ENCODE results near the gene STMND1. TPM values are rescaled to one million over a fixed set of nuclear protein-coding genes. Genes with fewer than 3 reads are reported as not detected.
"Not testable (repeated sequence)": the region's sequence is repeated elsewhere in the genome, so short reads cannot be mapped to it uniquely, and the experiment has no call there.

STMND1 gene
- total and polyA plus RNA-seq, 4 donors: not detected

- WGBS, 2 donors: 90 to 93% methylated on average over 6 of the region's 6 CpGs
- Histone ChIP-seq H3K36me3 (ENCODE audit: control insufficient read depth in 1 of 2, insufficient read depth in 2 of 2, low read length in 1 of 2) (no peaks in the 10 kb centered on the region), H3K27me3 (ENCODE audit: control insufficient read depth in 1 of 2, insufficient read depth in 2 of 2, low read length in 1 of 2) (no peaks in the 10 kb centered on the region), H3K4me3 (ENCODE audit: low read length in 2 of 2) (no peak overlapping the region), H3K9me3 (ENCODE audit: control insufficient read depth, low read length) (peaks cover 3% of the 10 kb centered on the region), H3K27ac (ENCODE audit: low read depth in 1 of 2, low read length in 2 of 2) (no peak overlapping the region), H3K4me1 (ENCODE audit: control insufficient read depth in 1 of 2, insufficient read depth in 2 of 2, low read length in 2 of 2) (no peaks in the 10 kb centered on the region)
- no peak for DNase-seq
- intact Hi-C loops (cut with DNase I): no loop called here
- no peak for ATAC-seq (ENCODE audit: low FRiP score)
Observed at GRCh38 chr6:17066610-17067009, 35.2 kb upstream of the STMND1 start.

- H3K27me3 ChIP-seq (ENCODE audit: control insufficient read depth in 1 of 2, insufficient read depth in 2 of 2, low read length in 1 of 2); H3K9me3 ChIP-seq (ENCODE audit: control insufficient read depth, low read length); H3K4me1 ChIP-seq (ENCODE audit: control insufficient read depth in 1 of 2, insufficient read depth in 2 of 2, low read length in 2 of 2); H3K27ac ChIP-seq (ENCODE audit: low read depth in 1 of 2, low read length in 2 of 2); H3K36me3 ChIP-seq (ENCODE audit: control insufficient read depth in 1 of 2, insufficient read depth in 2 of 2, low read length in 1 of 2); ATAC-seq (ENCODE audit: low FRiP score); intact Hi-C loops (cut with DNase I); H3K4me3 ChIP-seq (ENCODE audit: low read length in 2 of 2); DNase-seq: not testable (repeated sequence)
Observed at GRCh38 chr6:17068972-17069371, 32.9 kb upstream of the STMND1 start.

GRCh38 chr6:17070400-17070799 lies 31.4 kb upstream of the STMND1 start:
- H3K27me3 ChIP-seq (ENCODE audit: control insufficient read depth in 1 of 2, insufficient read depth in 2 of 2, low read length in 1 of 2); H3K9me3 ChIP-seq (ENCODE audit: control insufficient read depth, low read length); H3K4me1 ChIP-seq (ENCODE audit: control insufficient read depth in 1 of 2, insufficient read depth in 2 of 2, low read length in 2 of 2); H3K27ac ChIP-seq (ENCODE audit: low read depth in 1 of 2, low read length in 2 of 2); intact Hi-C loops (cut with DNase I); H3K36me3 ChIP-seq (ENCODE audit: control insufficient read depth in 1 of 2, insufficient read depth in 2 of 2, low read length in 1 of 2); DNase-seq; H3K4me3 ChIP-seq (ENCODE audit: low read length in 2 of 2); ATAC-seq (ENCODE audit: low FRiP score): not testable (repeated sequence)
- whole genome bisulfite sequencing, 2 donors: 84 to 87% methylated on average over 2 of the region's 2 CpGs

- intact Hi-C loops (cut with DNase I); ATAC-seq (ENCODE audit: low FRiP score); H3K9me3 ChIP-seq (ENCODE audit: control insufficient read depth, low read length); H3K36me3 ChIP-seq (ENCODE audit: control insufficient read depth in 1 of 2, insufficient read depth in 2 of 2, low read length in 1 of 2); H3K4me3 ChIP-seq (ENCODE audit: low read length in 2 of 2); H3K27me3 ChIP-seq (ENCODE audit: control insufficient read depth in 1 of 2, insufficient read depth in 2 of 2, low read length in 1 of 2); H3K4me1 ChIP-seq (ENCODE audit: control insufficient read depth in 1 of 2, insufficient read depth in 2 of 2, low read length in 2 of 2); H3K27ac ChIP-seq (ENCODE audit: low read depth in 1 of 2, low read length in 2 of 2); DNase-seq: not testable (repeated sequence)
- WGBS, 2 donors: 64 to 65% methylated on average over 2 of the region's 2 CpGs
Observed at GRCh38 chr6:17073596-17073995, 28.3 kb upstream of the STMND1 start.

- no peaks in the 10 kb centered on the region for H3K27me3 ChIP-seq (ENCODE audit: control insufficient read depth in 1 of 2, insufficient read depth in 2 of 2, low read length in 1 of 2)
- no peak overlapping the region for H3K27ac ChIP-seq (ENCODE audit: low read depth in 1 of 2, low read length in 2 of 2)
- H3K4me1 ChIP-seq (ENCODE audit: control insufficient read depth in 1 of 2, insufficient read depth in 2 of 2, low read length in 2 of 2): no peaks in the 10 kb centered on the region
- no peak for ATAC-seq (ENCODE audit: low FRiP score)
- H3K4me3 ChIP-seq (ENCODE audit: low read length in 2 of 2): no peak overlapping the region
- no peaks in the 10 kb centered on the region for H3K36me3 ChIP-seq (ENCODE audit: control insufficient read depth in 1 of 2, insufficient read depth in 2 of 2, low read length in 1 of 2)
- DNase-seq: no peak
- intact Hi-C loops (cut with DNase I): loop anchor here (10.0 kb wide), 3 partner anchors 66 to 566 kb away; partner anchors contain the start of gene ATXN1 (in 2 of the 2)
- no peaks in the 10 kb centered on the region for H3K9me3 ChIP-seq (ENCODE audit: control insufficient read depth, low read length)
- WGBS, 2 donors: 86 to 90% methylated on average over 4 of the region's 4 CpGs
Observed at GRCh38 chr6:17081273-17081672, 20.6 kb upstream of the STMND1 start.

GRCh38 chr6:17081860-17082508 lies 19.9 kb upstream of the STMND1 start:
- H3K36me3 ChIP-seq (ENCODE audit: control insufficient read depth in 1 of 2, insufficient read depth in 2 of 2, low read length in 1 of 2): no peaks in the 10 kb centered on the region
- H3K27me3 ChIP-seq (ENCODE audit: control insufficient read depth in 1 of 2, insufficient read depth in 2 of 2, low read length in 1 of 2): no peaks in the 10 kb centered on the region
- no peaks in the 10 kb centered on the region for H3K4me1 ChIP-seq (ENCODE audit: control insufficient read depth in 1 of 2, insufficient read depth in 2 of 2, low read length in 2 of 2)
- 19 to 20% methylated on average over 5 of the region's 5 CpGs for WGBS, 2 donors
- no peak overlapping the region for H3K4me3 ChIP-seq (ENCODE audit: low read length in 2 of 2)
- no peak for ATAC-seq (ENCODE audit: low FRiP score)
- no peak for DNase-seq
- intact Hi-C loops (cut with DNase I): loop anchor here (10.0 kb wide), 3 partner anchors 67 to 567 kb away; partner anchors contain the start of gene ATXN1 (in 2 of the 2)
- no peaks in the 10 kb centered on the region for H3K9me3 ChIP-seq (ENCODE audit: control insufficient read depth, low read length)
- H3K27ac ChIP-seq (ENCODE audit: low read depth in 1 of 2, low read length in 2 of 2): no peak overlapping the region

GRCh38 chr6:17083397-17083796 lies 18.5 kb upstream of the STMND1 start:
- ATAC-seq (ENCODE audit: low FRiP score) (no peak), DNase-seq (no peak)
- no peaks in the 10 kb centered on the region for H3K9me3 ChIP-seq (ENCODE audit: control insufficient read depth, low read length)
- no peak overlapping the region for H3K4me3 ChIP-seq (ENCODE audit: low read length in 2 of 2)
- H3K36me3 ChIP-seq (ENCODE audit: control insufficient read depth in 1 of 2, insufficient read depth in 2 of 2, low read length in 1 of 2): no peaks in the 10 kb centered on the region
- H3K27me3 ChIP-seq (ENCODE audit: control insufficient read depth in 1 of 2, insufficient read depth in 2 of 2, low read length in 1 of 2): no peaks in the 10 kb centered on the region
- WGBS, 2 donors: 86 to 92% methylated on average over 3 of the region's 3 CpGs
- intact Hi-C loops (cut with DNase I): loop anchor here (10.0 kb wide), 3 partner anchors 69 to 569 kb away; partner anchors contain the start of gene ATXN1 (in 2 of the 2)
- H3K27ac ChIP-seq (ENCODE audit: low read depth in 1 of 2, low read length in 2 of 2): no peak overlapping the region
- H3K4me1 ChIP-seq (ENCODE audit: control insufficient read depth in 1 of 2, insufficient read depth in 2 of 2, low read length in 2 of 2): no peaks in the 10 kb centered on the region

GRCh38 chr6:17086469-17086868 lies 15.4 kb upstream of the STMND1 start:
- 37 to 38% methylated on average over 11 of the region's 11 CpGs for WGBS, 2 donors
- intact Hi-C loops (cut with DNase I): loop anchor here (10.0 kb wide), 3 partner anchors 72 to 572 kb away; partner anchors contain the start of gene ATXN1 (in 2 of the 2)
- ATAC-seq (ENCODE audit: low FRiP score) (peak; percentile 69), DNase-seq (no peak)
- no peaks in the 10 kb centered on the region for H3K9me3 ChIP-seq (ENCODE audit: control insufficient read depth, low read length)
- no peak overlapping the region for H3K27ac ChIP-seq (ENCODE audit: low read depth in 1 of 2, low read length in 2 of 2)
- no peaks in the 10 kb centered on the region for H3K36me3 ChIP-seq (ENCODE audit: control insufficient read depth in 1 of 2, insufficient read depth in 2 of 2, low read length in 1 of 2)
- H3K4me1 ChIP-seq (ENCODE audit: control insufficient read depth in 1 of 2, insufficient read depth in 2 of 2, low read length in 2 of 2): no peaks in the 10 kb centered on the region
- no peak overlapping the region for H3K4me3 ChIP-seq (ENCODE audit: low read length in 2 of 2)
- no peaks in the 10 kb centered on the region for H3K27me3 ChIP-seq (ENCODE audit: control insufficient read depth in 1 of 2, insufficient read depth in 2 of 2, low read length in 1 of 2)

GRCh38 chr6:17088091-17088611 lies 13.7 kb upstream of the STMND1 start:
- Histone ChIP-seq H3K9me3 (ENCODE audit: control insufficient read depth, low read length) (no peaks in the 10 kb centered on the region), H3K4me3 (ENCODE audit: low read length in 2 of 2) (no peak overlapping the region), H3K4me1 (ENCODE audit: control insufficient read depth in 1 of 2, insufficient read depth in 2 of 2, low read length in 2 of 2) (no peaks in the 10 kb centered on the region), H3K27ac (ENCODE audit: low read depth in 1 of 2, low read length in 2 of 2) (no peak overlapping the region), H3K36me3 (ENCODE audit: control insufficient read depth in 1 of 2, insufficient read depth in 2 of 2, low read length in 1 of 2) (no peaks in the 10 kb centered on the region), H3K27me3 (ENCODE audit: control insufficient read depth in 1 of 2, insufficient read depth in 2 of 2, low read length in 1 of 2) (no peaks in the 10 kb centered on the region)
- ATAC-seq (ENCODE audit: low FRiP score): no peak
- intact Hi-C loops (cut with DNase I): loop anchor here (10.0 kb wide), 3 partner anchors 73 to 573 kb away; partner anchors contain the start of gene ATXN1 (in 2 of the 2)
- no peak for DNase-seq
- 98% methylated on average over 4 of the region's 4 CpGs for WGBS, 2 donors

Measured in aorta (tissue), 5 donors.